SK-N-MC (cell line): ENCODE results near the gene SLC27A3.

ENCODE experiments used
- DNase-seq: peaks from one replicate; pipeline ENCODE4 v3.0.0-alpha.2; 2011; ENCODE audit warnings: low read depth, low spot score
- H3K27ac ChIP-seq: fragments of 200-600 bp; sonication (generic); 2 replicates; pipeline ENCODE4 v1.5.1; 2016; ENCODE audit warnings: mixed run types
- H3K36me3 ChIP-seq: fragments of 200-600 bp; sonication (generic); 2 replicates; pipeline ENCODE4 v1.6.1; 2017; ENCODE audit warnings: antibody characterized with exemption, low read length, mixed read lengths; ENCODE audit not compliant: insufficient read depth
- H3K4me3 ChIP-seq: fragments of 200-600 bp; sonication (generic); 2 replicates; pipeline ENCODE4 v1.5.1; 2016
- H3K9ac ChIP-seq: fragments of 200-600 bp; sonication (generic); 2 replicates; pipeline ENCODE4 v1.8.0; 2017; ENCODE audit warnings: mixed run types, mixed read lengths; ENCODE audit not compliant: insufficient read length
- H3K9me3 ChIP-seq: fragments of 200-600 bp; sonication (generic); 2 replicates; pipeline ENCODE4 v1.6.1; 2017; ENCODE audit warnings: low read depth, mild to moderate bottlenecking, antibody characterized with exemption, low read length, moderate library complexity, mixed read lengths
- EZH2 ChIP-seq: fragments of 200-600 bp; sonication (generic); IDR thresholded peaks from one replicate; pipeline ENCODE4 v1.6.1; 2017; ENCODE audit warnings: antibody characterized with exemption
- FOXP2 ChIP-seq: optimal IDR thresholded peaks from 2 replicates; pipeline ENCODE3; 2011; ENCODE audit warnings: mild to moderate bottlenecking, moderate library complexity; ENCODE audit not compliant: insufficient read depth; ENCODE audit errors: extremely low read length, control extremely low read depth
- POLR2AphosphoS5 ChIP-seq: IDR thresholded peaks from 2 replicates; pipeline ENCODE4 v1.6.1; 2012; ENCODE audit warnings: mild to moderate bottlenecking, low read depth, low read length, borderline replicate concordance

SLC27A3 gene

DNA sequence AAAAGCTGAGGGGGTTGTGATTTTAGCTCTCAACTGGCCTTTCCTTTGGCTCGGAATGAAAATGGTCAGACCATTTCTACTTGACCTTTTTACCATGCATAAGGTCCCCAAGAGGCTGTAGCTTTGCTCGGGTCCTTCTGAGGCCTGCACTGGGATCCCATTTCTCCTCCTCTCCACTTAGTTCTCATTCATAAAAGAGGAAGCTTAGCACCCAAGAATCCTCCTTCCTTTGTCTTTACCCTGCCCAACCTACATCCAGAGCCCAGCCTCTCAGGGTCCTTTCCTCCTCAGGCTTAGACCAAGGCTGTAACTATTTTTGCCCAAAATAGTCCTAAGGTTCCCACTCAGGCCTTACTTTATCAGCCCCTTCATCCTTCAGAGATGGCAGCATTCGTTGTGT, 6.0 kb upstream of the SLC27A3 start:
- Histone ChIP-seq H3K36me3 (peaks cover 53% of the 10 kb centered on the region), H3K9ac (no peak overlapping the region), H3K27ac (no peak overlapping the region), H3K9me3 (no peaks in the 10 kb centered on the region), H3K4me3 (no peak overlapping the region)
- no peak for DNase-seq
- TF ChIP-seq POLR2AphosphoS5 (no peak), EZH2 (no peak), FOXP2 (no peak)

DNA sequence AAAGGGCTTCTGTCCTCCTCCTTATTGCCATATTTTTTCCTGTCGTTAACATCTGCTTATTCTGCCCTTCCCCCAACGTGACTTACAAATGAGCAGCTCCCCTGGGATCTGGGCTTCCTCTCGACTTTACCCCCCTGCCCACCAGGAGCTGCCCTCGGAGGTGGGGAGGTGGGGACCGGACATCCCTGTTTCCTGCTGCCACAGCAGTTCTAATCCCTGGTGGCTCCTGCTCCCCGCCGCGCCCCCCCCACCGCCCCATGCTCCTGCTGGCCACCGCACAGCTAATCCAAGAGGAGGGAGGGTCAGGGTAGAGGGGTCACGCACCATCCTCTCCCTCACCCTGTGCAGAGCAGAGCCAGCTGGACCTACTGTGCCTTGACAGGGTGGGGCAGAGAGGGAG, 4.4 kb upstream of the SLC27A3 start:
- Histone ChIP-seq H3K36me3 (peaks cover 44% of the 10 kb centered on the region), H3K9me3 (no peaks in the 10 kb centered on the region), H3K9ac (no peak overlapping the region), H3K27ac (no peak overlapping the region), H3K4me3 (no peak overlapping the region)
- TF ChIP-seq POLR2AphosphoS5 (no peak), EZH2 (no peak), FOXP2 (no peak)
- DNase-seq: no peak

DNA sequence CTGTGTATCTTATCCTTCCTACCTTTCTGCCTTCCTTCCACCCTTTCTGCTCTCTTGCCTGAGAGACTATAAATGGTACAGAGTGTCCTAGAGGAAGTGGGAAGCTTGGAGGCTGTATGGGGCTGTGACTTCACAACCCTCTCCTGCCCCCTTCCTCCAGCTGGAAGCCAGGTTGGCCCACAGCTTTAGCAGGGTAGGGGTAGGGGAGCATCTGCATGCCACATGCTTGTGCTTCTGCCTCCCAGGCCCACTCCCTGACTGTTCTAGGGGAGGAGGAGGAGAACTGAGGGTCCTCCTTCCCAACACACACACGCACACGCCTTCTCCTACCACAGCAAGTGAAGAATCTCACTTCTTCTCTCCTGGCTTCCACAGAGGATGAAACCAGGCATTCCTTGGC, 3.9 kb upstream of the SLC27A3 start:
- DNase-seq: no peak
- no peak overlapping the region for H3K27ac ChIP-seq
- TF ChIP-seq POLR2AphosphoS5 (no peak), FOXP2 (no peak), EZH2 (no peak)
- no peak overlapping the region for H3K4me3 ChIP-seq
- no peaks in the 10 kb centered on the region for H3K9me3 ChIP-seq
- H3K9ac ChIP-seq: no peak overlapping the region
- peaks cover 44% of the 10 kb centered on the region for H3K36me3 ChIP-seq

DNA sequence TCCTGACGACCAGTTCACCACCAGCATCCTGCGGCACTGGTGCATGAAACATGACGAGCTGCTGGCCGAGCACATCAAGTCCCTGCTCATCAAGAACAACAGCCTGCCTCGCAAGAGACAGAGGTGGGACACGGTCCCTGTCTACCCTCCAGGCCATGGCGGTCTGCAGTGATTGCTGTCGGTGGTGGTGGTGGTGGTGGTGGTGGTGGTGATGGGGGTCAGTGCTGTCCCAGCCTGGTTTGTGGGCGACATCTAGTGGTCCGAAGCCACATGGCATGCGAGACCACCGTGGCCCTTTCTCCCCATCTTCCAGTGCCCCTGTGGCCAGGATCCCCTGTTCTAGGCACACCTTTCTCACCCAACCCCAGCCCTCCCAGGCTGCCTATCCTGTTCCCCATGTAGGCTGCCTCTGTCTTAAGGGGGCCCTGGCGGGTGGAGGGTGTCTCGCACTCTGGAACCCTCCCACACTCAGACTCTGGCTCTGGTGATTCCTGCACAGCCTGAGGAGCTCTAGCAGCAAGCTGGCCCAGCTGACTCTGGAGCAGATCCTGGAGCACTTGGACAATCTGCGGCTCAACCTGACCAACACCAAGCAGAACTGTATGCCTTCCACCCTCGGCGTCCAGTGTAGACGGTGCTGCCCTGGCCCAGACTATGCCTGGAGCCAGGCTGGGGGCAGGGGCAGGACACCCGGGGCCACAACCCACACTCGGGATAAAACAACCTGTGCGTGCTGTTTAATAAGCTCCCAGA, 3.2 kb upstream of the SLC27A3 start:
- H3K27ac ChIP-seq: no peak overlapping the region
- TF ChIP-seq FOXP2 (no peak), POLR2AphosphoS5 (no peak), EZH2 (no peak)
- peaks cover 40% of the 10 kb centered on the region for H3K36me3 ChIP-seq
- H3K9me3 ChIP-seq: no peaks in the 10 kb centered on the region
- H3K4me3 ChIP-seq: no peak overlapping the region
- H3K9ac ChIP-seq: no peak overlapping the region
- DNase-seq: no peak

DNA sequence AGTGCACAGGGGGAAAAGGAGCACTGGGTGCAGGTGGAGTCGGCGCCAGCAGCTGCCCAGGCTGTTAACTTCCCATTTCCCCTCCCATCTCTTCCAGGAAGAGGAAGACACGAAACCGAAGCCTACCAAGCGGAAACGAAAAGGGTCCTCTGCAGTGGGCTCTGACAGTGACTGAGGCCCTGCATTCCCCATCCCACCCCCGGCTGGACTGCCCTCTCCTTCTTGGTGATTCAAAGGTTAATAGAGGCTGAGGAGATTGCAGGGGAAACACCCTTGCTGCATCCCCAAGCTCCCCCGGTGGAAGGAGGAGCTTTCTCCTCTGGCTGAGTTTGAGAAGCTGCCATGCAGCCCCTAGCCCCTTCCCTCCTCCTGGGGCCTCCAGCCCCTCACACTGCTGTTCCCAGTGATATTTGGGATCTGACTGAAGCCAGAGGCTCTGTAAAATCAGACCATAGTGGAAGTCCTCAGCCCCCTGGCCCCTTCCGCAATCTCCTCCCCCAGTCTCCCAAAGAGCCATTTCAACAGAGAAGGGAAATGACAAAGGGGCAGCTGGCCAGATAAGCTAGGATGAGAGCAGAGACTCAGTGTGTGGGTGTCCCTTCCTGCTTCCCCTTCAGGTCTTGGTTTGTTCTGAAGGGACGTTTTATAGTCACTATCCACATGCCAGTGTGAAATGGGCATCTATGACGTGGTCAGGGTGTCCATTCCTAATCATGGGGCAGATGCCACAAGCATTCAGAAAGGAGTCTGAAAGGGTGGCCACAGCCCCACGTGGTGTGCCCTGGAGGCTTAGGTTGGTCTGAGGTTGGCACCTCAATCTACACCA, 1.9 kb upstream of the SLC27A3 start:
- TF ChIP-seq POLR2AphosphoS5 (no peak), FOXP2 (no peak), EZH2 (no peak)
- DNase-seq: no peak
- Histone ChIP-seq H3K9me3 (no peaks in the 10 kb centered on the region), H3K27ac (no peak overlapping the region), H3K9ac (no peak overlapping the region), H3K36me3 (peaks cover 27% of the 10 kb centered on the region; the same call in 1 of the 2 replicates), H3K4me3 (no peak overlapping the region)

DNA sequence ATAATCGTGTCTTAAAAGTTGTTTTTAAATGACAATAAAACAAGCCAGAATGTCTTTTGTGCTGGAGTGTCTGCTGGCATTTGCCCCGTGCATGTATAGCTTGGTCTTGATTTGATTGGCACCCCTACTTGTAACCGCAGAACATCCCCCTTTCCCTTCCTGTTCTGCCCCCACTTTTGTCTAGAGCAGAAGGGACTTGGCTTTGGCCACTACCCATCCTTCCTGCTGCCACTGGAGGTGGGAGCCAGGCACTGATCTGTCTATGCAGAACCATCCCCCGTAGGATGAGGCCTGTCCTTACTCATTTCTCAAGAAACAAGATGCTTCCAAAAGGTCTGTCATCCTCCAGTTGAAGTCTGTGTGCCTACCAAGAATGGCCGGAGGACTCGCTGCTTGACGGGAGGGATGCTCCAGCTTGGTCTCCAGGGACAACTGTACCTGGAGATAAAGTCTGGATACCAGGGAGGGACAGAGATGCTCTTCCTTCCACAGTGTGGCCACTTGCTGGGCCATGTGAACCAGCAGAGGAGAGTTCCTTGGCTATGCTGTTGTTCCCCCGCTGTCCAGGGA, 1.1 kb upstream of the SLC27A3 start:
- Histone ChIP-seq H3K4me3 (no peak overlapping the region), H3K9me3 (no peaks in the 10 kb centered on the region), H3K9ac (no peak overlapping the region), H3K36me3 (peaks cover 20% of the 10 kb centered on the region; the same call in 1 of the 2 replicates), H3K27ac (no peak overlapping the region)
- no peak for DNase-seq
- no peak for TF ChIP-seq EZH2
- TF ChIP-seq POLR2AphosphoS5: no peak
- no peak for TF ChIP-seq FOXP2

DNA sequence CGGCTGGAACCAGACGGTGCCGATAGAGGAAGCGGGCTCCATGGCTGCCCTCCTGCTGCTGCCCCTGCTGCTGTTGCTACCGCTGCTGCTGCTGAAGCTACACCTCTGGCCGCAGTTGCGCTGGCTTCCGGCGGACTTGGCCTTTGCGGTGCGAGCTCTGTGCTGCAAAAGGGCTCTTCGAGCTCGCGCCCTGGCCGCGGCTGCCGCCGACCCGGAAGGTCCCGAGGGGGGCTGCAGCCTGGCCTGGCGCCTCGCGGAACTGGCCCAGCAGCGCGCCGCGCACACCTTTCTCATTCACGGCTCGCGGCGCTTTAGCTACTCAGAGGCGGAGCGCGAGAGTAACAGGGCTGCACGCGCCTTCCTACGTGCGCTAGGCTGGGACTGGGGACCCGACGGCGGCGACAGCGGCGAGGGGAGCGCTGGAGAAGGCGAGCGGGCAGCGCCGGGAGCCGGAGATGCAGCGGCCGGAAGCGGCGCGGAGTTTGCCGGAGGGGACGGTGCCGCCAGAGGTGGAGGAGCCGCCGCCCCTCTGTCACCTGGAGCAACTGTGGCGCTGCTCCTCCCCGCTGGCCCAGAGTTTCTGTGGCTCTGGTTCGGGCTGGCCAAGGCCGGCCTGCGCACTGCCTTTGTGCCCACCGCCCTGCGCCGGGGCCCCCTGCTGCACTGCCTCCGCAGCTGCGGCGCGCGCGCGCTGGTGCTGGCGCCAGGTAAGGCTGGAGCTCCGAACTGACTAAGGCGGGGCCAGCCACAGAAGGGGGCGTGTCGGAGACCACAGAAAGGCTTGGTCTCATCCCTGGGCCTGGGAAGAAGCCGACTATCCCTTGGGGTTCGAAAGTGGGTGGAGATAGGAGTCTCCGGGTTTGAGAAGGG, 486 bp downstream of the SLC27A3 start:
- no peak for DNase-seq
- H3K27ac ChIP-seq: no peak overlapping the region
- H3K4me3 ChIP-seq: peak overlapping the region; percentile 86
- TF ChIP-seq POLR2AphosphoS5 (no peak), FOXP2 (no peak)
- H3K36me3 ChIP-seq: peaks cover 14% of the 10 kb centered on the region; the same call in 1 of the 2 replicates
- H3K9me3 ChIP-seq: no peaks in the 10 kb centered on the region
- peak overlapping the region; percentile 37 for H3K9ac ChIP-seq
